Amygdala (tissue), 56 donors: ENCODE measurements around the gene STX3.
"Not testable (repeated sequence)": the region's sequence is repeated elsewhere in the genome, so short reads cannot be mapped to it uniquely, and the experiment has no call there.

Experiments
- DNase-seq, 56 donors: peaks; one replicate each; lab custom pipeline; 2025; lab: John Stamatoyannopoulos, UW

STX3 gene

GRCh38 chr11:59822989-59823566 lies 67.9 kb downstream of the STX3 start:
- DNase-seq = peak in 10 of 56 donors; percentile 1 to 42 (median 10)

- DNase-seq = no peak
These were observed 74.2 kb downstream of the STX3 start for GRCh38 chr11:59829358-59829757.

DNA sequence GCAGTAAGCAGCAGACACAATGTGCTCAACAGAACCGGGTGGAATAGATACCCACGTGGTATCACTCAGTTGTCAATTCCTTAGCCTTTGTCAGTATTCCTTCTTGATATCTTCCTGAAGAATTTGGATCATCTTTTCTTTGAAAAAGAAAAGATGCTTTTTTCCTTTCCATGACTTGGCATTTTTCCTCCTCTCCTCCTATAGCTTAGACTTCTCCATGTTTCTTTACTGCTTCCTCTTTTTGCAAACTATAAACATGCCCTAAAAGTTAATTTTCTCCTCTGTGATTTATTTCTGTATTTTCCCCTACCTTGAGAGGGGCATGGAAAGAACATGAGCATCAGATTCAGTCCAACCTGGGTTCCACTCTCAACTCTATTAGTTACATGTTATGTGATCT lies 78.4 kb downstream of the STX3 start:
- no peak for DNase-seq

DNA sequence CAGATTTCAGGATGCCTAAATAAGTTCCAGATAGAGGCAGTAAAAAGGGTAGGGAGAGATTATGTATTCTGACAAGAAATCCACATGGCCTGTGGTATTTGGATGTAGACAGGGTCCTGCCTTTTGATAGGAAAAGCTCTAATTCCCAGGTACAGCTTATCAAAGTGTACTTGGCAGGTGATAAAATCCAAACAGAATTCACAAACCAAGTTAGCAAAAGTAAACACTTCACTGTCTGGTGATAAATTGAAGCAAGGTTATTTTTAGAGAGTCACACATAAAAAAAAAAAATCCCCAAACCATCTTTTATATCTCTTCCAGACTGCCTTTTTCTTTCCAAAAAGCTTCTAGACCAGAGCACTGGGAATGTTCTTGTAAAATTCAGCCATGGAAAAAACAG lies 84.4 kb downstream of the STX3 start:
- no peak for DNase-seq

DNA sequence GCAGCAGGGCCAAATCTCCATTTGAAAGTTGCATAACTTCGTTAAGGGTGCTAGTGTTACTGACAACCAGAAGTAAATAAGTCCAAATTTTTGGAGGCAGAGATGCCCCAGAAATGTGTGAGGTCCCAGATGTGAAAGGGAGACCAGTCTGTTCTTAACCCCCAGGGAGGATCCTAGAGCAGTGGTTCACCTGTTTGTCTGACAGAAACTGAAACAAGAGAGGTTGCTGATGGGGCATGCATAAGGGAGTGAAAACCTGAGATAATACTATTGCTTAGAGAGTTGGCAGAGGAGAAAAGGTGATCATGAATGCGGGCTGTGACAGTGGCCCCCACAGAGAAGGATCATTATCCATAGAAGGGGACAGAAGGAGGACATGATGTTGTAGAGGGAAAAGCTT lies 86.3 kb downstream of the STX3 start:
- DNase-seq = no peak

- peak in 1 of 56 donors; percentile 5 for DNase-seq
These were observed 87.1 kb downstream of the STX3 start for GRCh38 chr11:59842316-59842715.

- DNase-seq = no peak
These were observed 90.2 kb downstream of the STX3 start, which contains the start of gene CBLIF for GRCh38 chr11:59845399-59845798. Gene CBLIF (minus strand): TSS chr11:59845499. CDS start chr11:59845453, 46 bp downstream.

DNA sequence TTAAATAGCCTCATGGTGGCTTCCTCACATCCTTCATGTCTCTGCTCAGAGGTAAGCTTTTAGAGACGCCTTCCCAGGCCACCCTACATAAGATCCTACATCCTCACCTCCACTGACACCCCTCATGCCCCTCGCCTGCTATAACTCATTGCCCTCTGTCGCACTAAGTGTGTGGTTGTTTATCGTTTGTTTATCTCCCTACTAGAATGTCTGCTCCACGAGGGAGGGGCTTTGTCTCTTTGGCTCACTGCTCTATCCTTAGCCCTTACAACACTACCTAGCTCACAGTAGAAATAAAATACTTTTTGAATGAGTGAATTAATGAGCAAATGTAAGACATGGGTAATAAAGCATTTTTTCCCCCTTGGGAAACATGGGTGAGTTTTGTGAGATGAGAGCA lies 91.4 kb downstream of the STX3 start:
- DNase-seq = no peak

GRCh38 chr11:59847626-59848025 lies 92.5 kb downstream of the STX3 start:
- DNase-seq = no peak

DNA sequence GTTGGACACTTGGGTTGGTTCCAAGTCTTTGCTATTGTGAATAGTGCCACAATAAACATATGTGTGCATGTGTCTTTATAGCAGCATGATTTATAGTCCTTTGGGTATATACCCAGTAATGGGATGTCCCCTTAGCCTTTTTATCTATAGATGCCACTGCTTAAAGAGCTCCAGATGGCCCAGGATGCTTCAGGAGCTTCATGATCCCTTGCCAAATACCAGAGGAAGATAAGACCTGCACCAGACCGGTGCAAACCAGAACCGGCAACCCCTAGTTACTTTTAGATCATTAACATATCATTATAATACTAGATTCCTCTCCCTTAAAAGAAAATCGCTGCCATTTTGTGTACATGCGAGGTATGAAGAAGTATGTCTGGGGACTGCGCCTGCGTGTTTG lies 93.3 kb downstream of the STX3 start:
- DNase-seq = not testable (repeated sequence)

DNA sequence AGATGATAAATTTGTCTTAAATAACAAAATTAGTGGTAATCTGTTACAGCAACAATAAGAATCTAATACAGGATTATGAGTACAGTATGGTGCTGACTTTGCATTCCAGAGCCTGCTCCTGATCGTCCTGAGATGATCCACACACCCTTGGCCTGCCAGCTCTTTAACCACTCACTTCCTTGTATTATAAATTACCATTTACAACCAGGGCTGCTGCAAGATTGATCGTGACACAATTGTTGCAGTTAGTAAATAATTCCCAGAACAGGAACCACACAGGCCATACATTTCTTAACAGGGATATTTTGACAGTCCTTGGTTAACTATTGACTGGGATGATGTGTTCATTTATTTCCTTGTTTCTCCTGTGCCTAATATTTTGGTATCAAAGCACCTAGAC lies 94.0 kb downstream of the STX3 start:
- DNase-seq = no peak

GRCh38 chr11:59849551-59849950 lies 94.4 kb downstream of the STX3 start:
- DNase-seq = not testable (repeated sequence)

DNA sequence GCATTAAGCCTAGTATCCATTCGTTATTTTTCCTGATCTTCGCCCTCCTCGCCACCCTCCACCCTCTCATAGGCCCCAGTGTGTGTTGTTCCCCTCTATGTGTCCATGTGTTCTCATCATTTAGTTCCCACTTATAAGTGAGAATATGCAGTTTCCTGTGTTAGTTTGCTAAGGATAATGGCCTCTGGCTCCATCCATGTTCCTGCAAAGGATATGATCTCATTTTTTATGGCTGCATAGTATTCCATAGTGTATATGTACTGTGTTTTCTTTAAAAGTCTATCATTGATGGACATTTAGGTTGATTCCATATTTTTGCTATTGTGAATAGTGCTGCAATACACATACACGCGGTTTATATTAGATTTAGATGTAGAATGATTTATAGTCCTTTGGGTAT lies 96.2 kb downstream of the STX3 start:
- DNase-seq = not testable (repeated sequence)

- no peak for DNase-seq
These were observed 99.7 kb downstream of the STX3 start for GRCh38 chr11:59854871-59855270.
